IPS-18c (cell line): ENCODE results near the gene MSL3.

Source experiments
- H3K4me3 ChIP-seq: 2 replicates; pipeline ENCODE4 v1.7.0; 2013; ENCODE audit warnings: low read depth, mild to moderate bottlenecking, low read length, moderate library complexity; ENCODE audit not compliant: insufficient read depth
- H3K9me3 ChIP-seq: one replicate; pipeline ENCODE4 v1.6.1; 2013; ENCODE audit warnings: mild to moderate bottlenecking, low read length, moderate library complexity; ENCODE audit not compliant: control insufficient read depth, insufficient read depth

MSL3 gene

GRCh38 chrX:11789809-11790208, 31.8 kb downstream of the MSL3 start:
- H3K4me3 ChIP-seq, result no peak overlapping the region
- no peaks in the 10 kb centered on the region for H3K9me3 ChIP-seq

GRCh38 chrX:11791090-11791489, 33.1 kb downstream of the MSL3 start:
- Histone ChIP-seq H3K9me3 (peaks cover 3% of the 10 kb centered on the region), H3K4me3 (no peak overlapping the region)

- Histone ChIP-seq H3K4me3 (no peak overlapping the region), H3K9me3 (peaks cover 3% of the 10 kb centered on the region)
Measured at GRCh38 chrX:11791537-11791936, 33.5 kb downstream of the MSL3 start.

- H3K4me3 ChIP-seq, result no peak overlapping the region
- peaks cover 3% of the 10 kb centered on the region for H3K9me3 ChIP-seq
Measured at GRCh38 chrX:11792461-11793421, 34.7 kb downstream of the MSL3 start.

GRCh38 chrX:11793734-11794133, 35.7 kb downstream of the MSL3 start:
- H3K9me3 ChIP-seq, result peaks cover 3% of the 10 kb centered on the region
- no peak overlapping the region for H3K4me3 ChIP-seq

- no peaks in the 10 kb centered on the region for H3K9me3 ChIP-seq
- no peak overlapping the region for H3K4me3 ChIP-seq
Measured at GRCh38 chrX:11813341-11813740, 55.3 kb downstream of the MSL3 start.
